Umbilical cord (tissue), 2 donors: ENCODE results near the gene PPP1R9A. TPM values are rescaled to one million over a fixed set of nuclear protein-coding genes. Genes with fewer than 3 reads are reported as not detected.
"Not testable (repeated sequence)": the region's sequence is repeated elsewhere in the genome, so short reads cannot be mapped to it uniquely, and the experiment has no call there.

Experiments
- DNase-seq: peaks from one replicate; pipeline ENCODE4 v3.0.0-alpha.2; 2015; ENCODE audit warnings: low spot score
- total RNA-seq: library from RNA; depleted of rRNA; stranded (reverse); fragments of >200 nt; gene quantifications from one replicate; pipeline ENCODE4 v1.2.3, GENCODE V29; 2014; ENCODE audit warnings: low replicate concordance; ENCODE audit not compliant: insufficient read depth

The PPP1R9A gene
- total RNA-seq, 1 donor from 2014 or later = 10.4 TPM

- DNase-seq = peak; percentile 57
These were observed 67.9 kb downstream of the PPP1R9A start for GRCh38 chr7:94975336-94975735.

DNA sequence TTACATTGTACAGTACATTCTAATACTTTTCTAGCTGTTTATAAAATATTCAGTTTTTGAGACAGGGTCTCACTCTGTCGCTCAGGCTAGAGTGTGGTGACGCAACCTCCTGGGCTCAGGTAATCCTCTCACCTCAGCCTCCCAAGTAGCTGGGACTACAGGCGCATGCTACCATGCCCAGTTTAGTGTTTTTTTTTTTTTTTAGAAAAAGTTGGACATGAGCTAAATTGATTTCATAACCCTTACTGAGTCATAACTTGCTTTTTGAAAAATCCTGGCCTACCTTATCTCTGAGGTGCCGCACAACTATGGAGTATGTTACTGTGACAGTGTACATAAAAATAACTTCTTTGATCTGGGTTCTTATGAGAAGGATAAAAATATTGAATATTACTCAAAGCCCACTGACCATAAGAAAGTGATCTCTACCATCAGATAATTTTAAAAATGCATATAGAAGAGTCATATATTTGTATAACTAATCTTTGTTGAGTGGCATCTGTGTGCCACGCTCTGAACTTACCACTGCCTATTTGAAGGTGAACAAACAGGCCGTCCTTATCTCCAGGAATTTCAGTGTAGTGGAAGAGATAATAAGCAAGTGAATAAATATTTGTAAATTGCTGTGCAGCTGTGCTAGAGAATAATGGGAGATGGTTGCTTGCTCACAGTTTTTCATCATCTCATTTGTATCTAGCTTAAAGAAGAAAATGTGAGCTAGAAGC is 73.2 kb downstream of the PPP1R9A start:
- peak; percentile 69 for DNase-seq

DNA sequence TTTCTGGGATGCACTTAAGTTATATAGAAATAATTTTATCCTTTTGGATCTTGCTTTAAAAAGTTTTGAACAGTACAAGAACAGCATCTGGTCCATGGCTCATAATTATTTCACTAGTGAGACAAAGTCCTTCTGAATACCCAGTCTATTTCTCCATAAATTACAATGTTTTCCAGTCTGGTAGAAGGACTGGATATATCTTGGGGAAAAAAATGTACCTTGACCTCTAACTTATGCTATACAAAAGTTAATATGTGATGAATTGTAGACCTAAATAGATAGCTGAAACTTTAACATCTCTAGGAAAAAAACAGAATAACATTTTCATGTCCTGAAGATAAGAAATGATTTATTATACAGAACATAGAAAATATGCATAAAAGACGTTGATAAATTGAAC is 88.5 kb downstream of the PPP1R9A start:
- peak; percentile 22 for DNase-seq

DNA sequence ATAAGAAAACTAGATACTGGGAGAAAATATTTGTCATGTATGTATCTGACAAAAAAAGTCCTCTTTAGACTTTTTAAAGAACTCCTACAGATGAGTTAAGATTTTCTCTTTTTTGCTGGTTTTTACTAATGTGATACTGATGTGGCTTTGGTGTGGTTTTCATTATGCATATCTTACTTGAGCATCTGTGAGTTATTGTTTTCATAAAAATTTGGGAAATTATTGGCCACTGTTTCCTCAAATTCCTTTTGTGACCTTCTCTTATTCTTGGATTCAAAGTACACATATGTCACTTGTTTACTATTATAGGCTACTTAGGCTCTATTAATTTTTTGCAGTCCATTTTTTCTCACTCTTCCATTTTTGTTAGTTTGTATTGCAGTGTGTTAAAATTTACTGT is 89.0 kb downstream of the PPP1R9A start:
- DNase-seq = no peak

- peak; percentile 72 for DNase-seq
These were observed 90.2 kb downstream of the PPP1R9A start for GRCh38 chr7:94997547-94997946.

DNA sequence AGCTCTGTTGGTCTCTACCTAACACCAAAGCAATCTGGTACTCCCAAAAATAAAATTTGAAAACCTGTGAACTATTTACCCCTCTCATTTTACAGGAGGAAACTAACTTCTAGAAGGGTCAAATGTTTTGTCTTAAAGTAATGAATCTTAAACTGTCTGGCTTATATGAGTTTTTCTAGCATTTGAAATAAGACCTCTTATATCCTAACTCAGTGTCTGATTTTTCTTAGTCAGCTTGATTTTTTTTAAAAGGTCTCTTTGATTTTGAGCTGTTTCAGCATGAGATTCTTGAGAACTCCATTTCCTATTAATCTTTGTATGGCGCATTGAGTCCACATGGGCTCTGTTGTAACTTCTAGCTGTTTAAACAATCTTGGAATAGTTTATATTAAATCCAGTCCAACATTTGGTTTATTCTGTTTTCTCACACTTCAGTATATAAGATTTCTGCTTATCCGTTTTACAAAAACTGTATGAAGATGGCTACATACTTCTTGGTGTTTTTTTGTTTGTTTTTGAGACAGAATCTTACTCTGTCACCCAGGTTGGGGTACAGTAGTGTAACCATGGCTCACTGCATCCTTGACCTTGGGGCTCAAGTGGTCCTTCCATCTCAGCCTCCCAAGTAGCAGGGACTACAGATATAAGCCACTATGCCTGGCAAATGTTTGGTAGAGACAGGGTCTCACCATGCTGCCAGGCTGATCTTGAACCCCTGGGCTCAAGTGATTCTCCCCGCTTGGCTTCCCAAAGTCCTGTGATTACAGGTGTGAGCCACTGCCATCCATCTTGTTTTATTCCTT is 91.1 kb downstream of the PPP1R9A start:
- DNase-seq = peak; percentile 69

DNA sequence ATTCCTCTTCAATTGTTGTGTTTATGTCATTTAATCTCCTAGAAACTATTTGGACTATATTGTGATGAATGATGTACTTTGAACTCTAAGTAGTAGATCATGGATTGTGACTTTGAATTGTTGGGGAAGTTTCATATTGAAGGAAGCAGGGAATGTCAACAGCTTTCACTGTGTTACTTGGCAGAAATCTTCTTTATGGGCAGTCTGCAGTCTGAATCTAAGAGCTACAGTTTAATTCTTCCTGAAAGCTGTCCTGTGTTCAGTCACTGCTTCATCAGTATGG is 91.6 kb downstream of the PPP1R9A start:
- DNase-seq = no peak

- not testable (repeated sequence) for DNase-seq
These were observed 92.2 kb downstream of the PPP1R9A start for GRCh38 chr7:94999601-95000000.

DNA sequence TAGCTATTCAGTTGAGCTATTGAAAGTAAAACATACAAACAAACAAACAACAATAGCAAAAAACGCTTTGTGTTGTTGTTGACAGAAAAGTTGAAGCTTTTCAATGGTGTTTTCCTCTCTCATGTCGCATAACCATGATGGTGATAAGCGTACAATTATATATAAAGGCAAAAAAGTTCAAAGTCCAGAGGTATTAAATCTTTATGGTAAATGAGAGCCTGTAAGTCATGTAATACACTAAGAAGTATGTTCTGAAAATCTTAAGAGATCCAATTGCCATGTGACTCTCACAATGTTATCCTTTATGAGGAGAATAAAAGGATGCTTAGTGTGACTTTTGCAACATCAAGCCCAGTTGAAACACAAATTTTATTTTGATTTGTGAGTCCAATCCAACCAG is 93.9 kb downstream of the PPP1R9A start:
- DNase-seq = no peak

- DNase-seq = no peak
These were observed 94.6 kb downstream of the PPP1R9A start for GRCh38 chr7:95001815-95002561.

- DNase-seq = no peak
These were observed 95.4 kb downstream of the PPP1R9A start for GRCh38 chr7:95002775-95003174.

GRCh38 chr7:95004618-95005247 is 97.3 kb downstream of the PPP1R9A start:
- DNase-seq = peak; percentile 26

DNA sequence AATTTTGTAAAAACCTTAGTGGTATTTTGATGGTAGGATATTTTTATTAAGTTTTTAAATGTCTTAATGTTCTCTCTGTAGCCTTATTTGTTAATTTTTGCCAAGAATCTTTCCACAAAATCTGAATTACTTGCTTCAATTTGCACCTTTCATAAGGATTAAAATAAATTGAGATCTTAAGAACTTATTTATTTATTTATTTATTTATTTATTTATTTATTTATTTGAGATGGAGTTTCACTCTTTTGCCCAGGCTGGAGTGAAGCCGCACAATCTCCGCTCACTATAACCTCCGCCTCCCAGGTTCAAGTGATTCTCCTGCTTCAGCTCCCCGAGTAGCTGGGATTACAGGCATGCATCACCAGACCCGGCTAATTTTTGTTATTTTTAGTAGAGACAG is 98.6 kb downstream of the PPP1R9A start:
- no peak for DNase-seq

DNA sequence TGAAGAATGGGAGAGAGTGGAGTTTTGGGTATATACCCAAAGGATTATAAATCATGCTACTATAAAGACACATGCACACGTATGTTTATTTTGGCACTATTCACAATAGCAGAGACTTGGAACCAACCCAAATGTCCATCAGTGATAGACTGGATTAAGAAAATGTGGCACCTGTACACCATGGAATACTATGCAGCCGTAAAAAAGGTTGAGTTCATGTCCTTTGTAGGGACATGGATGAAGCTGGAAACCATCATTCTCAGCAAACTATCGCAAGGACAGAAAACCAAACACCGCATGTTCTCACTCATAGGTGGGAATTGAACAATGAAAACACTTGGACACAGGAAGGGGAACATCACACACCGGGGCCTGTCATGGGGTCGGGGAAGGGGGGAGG is 101.4 kb downstream of the PPP1R9A start:
- DNase-seq = not testable (repeated sequence)

DNA sequence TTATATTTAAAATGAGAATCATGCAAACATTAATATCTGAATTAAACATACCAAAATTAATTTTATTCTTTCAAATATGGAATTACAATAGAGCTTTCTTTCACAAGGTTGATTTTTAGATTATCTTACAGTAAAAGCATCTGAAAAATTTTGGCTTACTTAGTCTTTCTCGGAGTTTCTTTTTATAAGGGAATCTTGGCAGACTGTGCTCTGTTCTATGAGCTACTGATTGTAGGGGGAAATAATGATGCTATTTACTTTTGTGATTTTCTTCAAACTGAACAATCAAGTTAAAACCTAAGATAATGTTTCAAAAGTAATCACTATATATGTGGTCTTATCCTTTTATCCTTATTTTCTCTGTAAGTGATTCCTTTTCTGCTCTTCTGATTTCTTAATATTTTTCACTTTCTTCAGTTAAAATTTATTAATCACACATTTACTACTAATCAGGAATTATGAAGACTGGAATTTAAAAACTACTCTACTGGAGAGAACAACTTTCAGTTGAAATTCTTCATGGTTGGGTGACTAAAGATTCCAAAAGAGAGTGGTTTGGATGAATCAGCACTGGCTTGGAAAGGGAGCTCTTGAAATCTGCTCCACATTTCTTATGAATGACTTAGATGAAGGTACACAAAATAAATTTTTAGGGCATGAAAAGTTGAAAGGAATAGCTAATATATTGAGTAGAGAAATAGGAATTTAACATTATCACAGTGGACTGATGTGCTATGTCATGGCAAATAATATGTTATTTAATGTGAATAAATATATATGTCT is 103.9 kb downstream of the PPP1R9A start:
- DNase-seq = peak; percentile 49

- no peak for DNase-seq
These were observed 104.6 kb downstream of the PPP1R9A start for GRCh38 chr7:95011995-95012394.

GRCh38 chr7:95018021-95018420 is 110.6 kb downstream of the PPP1R9A start:
- DNase-seq = no peak

DNA sequence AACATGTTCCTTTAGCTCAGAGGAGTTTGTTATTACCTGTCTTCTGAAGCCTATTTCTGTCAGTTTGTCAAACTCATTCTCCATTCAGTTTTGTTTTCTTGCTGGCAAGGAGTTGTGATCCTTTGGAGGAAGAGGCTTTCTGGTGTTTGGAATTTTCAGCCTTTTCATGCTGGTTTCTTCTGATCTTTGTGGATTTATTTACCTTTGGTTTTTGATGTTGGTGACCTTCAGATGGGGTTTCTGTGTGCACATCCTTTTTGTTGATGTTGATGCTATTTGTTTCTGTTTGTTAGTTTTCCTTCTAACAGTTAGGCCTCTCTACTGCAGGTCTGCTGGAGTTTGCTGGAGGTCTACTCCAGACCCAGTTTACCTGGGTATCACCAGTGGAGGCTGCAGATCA is 118.6 kb downstream of the PPP1R9A start:
- DNase-seq = no peak

DNA sequence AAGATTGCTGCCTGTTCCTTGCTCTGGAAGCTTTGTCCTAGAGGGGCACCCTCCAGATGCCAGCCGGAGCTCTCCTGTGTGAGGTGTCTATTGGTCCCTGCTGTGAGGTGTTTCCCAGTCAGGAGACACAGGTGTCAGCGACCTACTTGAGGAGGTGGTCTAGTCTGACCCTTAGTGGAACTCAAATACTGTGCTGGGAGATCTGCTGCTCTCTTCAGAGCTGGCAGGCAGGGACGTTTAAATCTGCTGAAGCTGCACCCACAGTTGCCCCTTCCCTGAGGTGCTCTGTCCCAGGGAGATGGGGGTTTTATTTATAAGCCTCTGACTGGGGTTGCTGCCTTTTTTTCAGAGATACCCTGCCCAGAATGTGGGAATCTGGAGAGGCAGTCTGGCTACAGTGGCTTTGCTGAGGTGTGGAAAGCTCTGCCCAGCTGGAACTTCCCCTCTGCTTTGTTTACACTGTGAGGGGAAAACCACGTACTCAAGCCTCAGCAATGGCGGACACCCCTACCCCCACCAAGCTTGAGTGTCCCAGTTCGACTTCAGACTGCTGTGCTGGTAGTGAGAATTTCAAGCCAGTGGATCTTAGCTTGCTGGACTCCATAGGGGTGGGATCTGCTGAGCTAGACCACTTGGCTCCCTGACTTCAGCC is 119.2 kb downstream of the PPP1R9A start:
- no peak for DNase-seq

DNA sequence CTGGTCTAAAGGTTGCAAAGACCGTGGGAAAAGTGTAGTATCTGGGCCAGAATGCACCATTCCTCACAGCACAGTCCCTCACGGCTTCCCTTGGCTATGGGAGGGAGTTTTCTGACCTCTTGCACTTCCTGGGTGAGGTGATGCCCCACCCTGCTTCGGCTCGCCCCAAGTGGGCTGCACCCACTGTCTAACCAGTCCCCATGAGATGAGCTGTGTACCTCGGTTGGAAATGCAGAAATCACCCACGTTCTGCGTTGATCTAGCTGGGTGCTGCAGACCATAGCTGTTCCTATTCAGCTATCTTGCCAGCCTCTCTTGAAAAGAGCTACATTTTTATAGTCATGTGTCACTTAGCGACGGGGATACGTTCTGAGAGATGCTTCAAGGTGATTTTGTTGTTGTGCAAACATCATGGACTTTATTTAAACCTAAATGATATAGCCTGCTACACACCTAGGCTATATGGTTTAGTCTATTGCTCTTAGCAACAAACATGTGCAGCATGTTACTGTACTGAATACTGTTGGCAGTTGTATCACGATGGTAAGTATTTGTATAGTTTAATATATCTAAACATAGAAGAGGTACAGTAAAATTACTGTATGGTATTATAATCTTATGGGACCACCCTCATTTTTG is 120.0 kb downstream of the PPP1R9A start:
- DNase-seq = no peak
